ENCODE data around the gene SMIM43. TPM values are rescaled to one million over a fixed set of nuclear protein-coding genes. Genes with fewer than 3 reads are reported as not detected.
"Not testable (repeated sequence)": the region's sequence is repeated elsewhere in the genome, so short reads cannot be mapped to it uniquely, and the experiment has no call there.

The SMIM43 gene
- polyA plus RNA-seq, 3 donors from 2014 or later = not detected

- H3K4me3 Mint-ChIP-seq = no peak overlapping the region
- peaks cover 3 to 13% (median 5%) of the 10 kb centered on the region in 3 donors for H3K27me3 Mint-ChIP-seq (ENCODE audit: low read depth in 3 of 3)
- H3K27ac Mint-ChIP-seq = no peak overlapping the region
- H3K36me3 Mint-ChIP-seq = no peaks in the 10 kb centered on the region
- DNase-seq = no peak
- H3K9me3 Mint-ChIP-seq = no peaks in the 10 kb centered on the region
- no peaks in the 10 kb centered on the region for H3K4me1 Mint-ChIP-seq
These were observed 6.9 kb upstream of the SMIM43 start for GRCh38 chr4:121771869-121772268.

GRCh38 chr4:121769341-121769740, 4.4 kb upstream of the SMIM43 start:
- Mint-ChIP-seq H3K36me3 (no peaks in the 10 kb centered on the region), H3K9me3 (no peaks in the 10 kb centered on the region), H3K4me1 (peaks cover 0 to 3% of the 10 kb centered on the region in 2 donors), H3K4me3 (no peak overlapping the region), H3K27me3 (ENCODE audit: low read depth in 3 of 3) (peaks cover 11 to 15% (median 12%) of the 10 kb centered on the region in 3 donors), H3K27ac (no peak overlapping the region)
- DNase-seq = no peak

GRCh38 chr4:121767166-121767565, 2.2 kb upstream of the SMIM43 start:
- no peak for DNase-seq
- H3K36me3 Mint-ChIP-seq = no peaks in the 10 kb centered on the region
- H3K27ac Mint-ChIP-seq = no peak overlapping the region
- H3K4me1 Mint-ChIP-seq = peaks cover 0 to 3% of the 10 kb centered on the region in 2 donors
- H3K27me3 Mint-ChIP-seq (ENCODE audit: low read depth in 3 of 3) = peaks cover 18 to 21% (median 21%) of the 10 kb centered on the region in 3 donors
- no peak overlapping the region for H3K4me3 Mint-ChIP-seq
- no peaks in the 10 kb centered on the region for H3K9me3 Mint-ChIP-seq

GRCh38 chr4:121765971-121766538, 1.1 kb upstream of the SMIM43 start:
- H3K4me1 Mint-ChIP-seq = peaks cover 0 to 3% of the 10 kb centered on the region in 2 donors
- peaks cover 18 to 21% (median 20%) of the 10 kb centered on the region in 3 donors for H3K27me3 Mint-ChIP-seq (ENCODE audit: low read depth in 3 of 3)
- no peak overlapping the region for H3K4me3 Mint-ChIP-seq
- no peaks in the 10 kb centered on the region for H3K36me3 Mint-ChIP-seq
- DNase-seq = no peak
- no peaks in the 10 kb centered on the region for H3K9me3 Mint-ChIP-seq
- H3K27ac Mint-ChIP-seq = no peak overlapping the region

- H3K4me3 Mint-ChIP-seq = no peak overlapping the region
- no peak overlapping the region for H3K27ac Mint-ChIP-seq
- H3K27me3 Mint-ChIP-seq (ENCODE audit: low read depth in 3 of 3) = peaks cover 18 to 20% (median 19%) of the 10 kb centered on the region in 3 donors
- H3K36me3 Mint-ChIP-seq = no peaks in the 10 kb centered on the region
- no peaks in the 10 kb centered on the region for H3K9me3 Mint-ChIP-seq
- H3K4me1 Mint-ChIP-seq = peaks cover 0 to 3% of the 10 kb centered on the region in 2 donors
- no peak for DNase-seq
These were observed 373 bp upstream of the SMIM43 start for GRCh38 chr4:121765368-121765705.

- Mint-ChIP-seq H3K4me3 (no peak overlapping the region), H3K27ac (no peak overlapping the region), H3K9me3 (no peaks in the 10 kb centered on the region), H3K4me1 (peaks cover 0 to 3% of the 10 kb centered on the region in 2 donors), H3K36me3 (no peaks in the 10 kb centered on the region), H3K27me3 (ENCODE audit: low read depth in 3 of 3) (peaks cover 13 to 20% (median 18%) of the 10 kb centered on the region in 3 donors)
- DNase-seq = no peak
These were observed 662 bp downstream of the SMIM43 start for GRCh38 chr4:121764303-121764701.

GRCh38 chr4:121760205-121760604, 4.8 kb downstream of the SMIM43 start:
- no peaks in the 10 kb centered on the region for H3K36me3 Mint-ChIP-seq
- peaks cover 0 to under 1% of the 10 kb centered on the region in 2 donors for H3K4me1 Mint-ChIP-seq
- H3K27me3 Mint-ChIP-seq (ENCODE audit: low read depth in 3 of 3) = peaks cover 9 to 14% (median 14%) of the 10 kb centered on the region in 3 donors
- H3K27ac Mint-ChIP-seq = no peak overlapping the region
- no peak for DNase-seq
- no peak overlapping the region for H3K4me3 Mint-ChIP-seq
- no peaks in the 10 kb centered on the region for H3K9me3 Mint-ChIP-seq

- DNase-seq = no peak
- Mint-ChIP-seq H3K4me1 (no peaks in the 10 kb centered on the region), H3K27ac (no peak overlapping the region), H3K4me3 (no peak overlapping the region), H3K27me3 (ENCODE audit: low read depth in 3 of 3) (peaks cover 5 to 21% (median 8%) of the 10 kb centered on the region in 3 donors), H3K9me3 (peaks cover 0 to 2% (median 0%) of the 10 kb centered on the region in 6 donors), H3K36me3 (no peaks in the 10 kb centered on the region)
These were observed 5.9 kb downstream of the SMIM43 start for GRCh38 chr4:121758925-121759568.

GRCh38 chr4:121752142-121752541, 12.8 kb downstream of the SMIM43 start:
- not testable (repeated sequence) for H3K4me3 Mint-ChIP-seq, DNase-seq, H3K4me1 Mint-ChIP-seq, H3K36me3 Mint-ChIP-seq, H3K9me3 Mint-ChIP-seq, H3K27ac Mint-ChIP-seq
- peaks cover 3 to 17% (median 5%) of the 10 kb centered on the region in 3 donors for H3K27me3 Mint-ChIP-seq (ENCODE audit: low read depth in 3 of 3)

- H3K4me1 Mint-ChIP-seq = no peaks in the 10 kb centered on the region
- H3K27ac Mint-ChIP-seq = no peak overlapping the region
- no peaks in the 10 kb centered on the region for H3K36me3 Mint-ChIP-seq
- H3K27me3 Mint-ChIP-seq (ENCODE audit: low read depth in 3 of 3) = peaks cover 3 to 11% (median 5%) of the 10 kb centered on the region in 3 donors
- no peak overlapping the region for H3K4me3 Mint-ChIP-seq
- H3K9me3 Mint-ChIP-seq = no peaks in the 10 kb centered on the region
- DNase-seq = no peak
These were observed 15.7 kb downstream of the SMIM43 start for GRCh38 chr4:121749225-121749624.

- Mint-ChIP-seq H3K4me1 (no peaks in the 10 kb centered on the region), H3K27me3 (ENCODE audit: low read depth in 3 of 3) (peaks cover 0 to 4% (median 3%) of the 10 kb centered on the region in 3 donors), H3K4me3 (no peak overlapping the region), H3K27ac (no peak overlapping the region), H3K36me3 (no peaks in the 10 kb centered on the region), H3K9me3 (no peaks in the 10 kb centered on the region)
- no peak for DNase-seq
These were observed 22.2 kb downstream of the SMIM43 start for GRCh38 chr4:121742794-121743193.

- DNase-seq = no peak
- H3K36me3 Mint-ChIP-seq = no peaks in the 10 kb centered on the region
- no peaks in the 10 kb centered on the region for H3K4me1 Mint-ChIP-seq
- H3K4me3 Mint-ChIP-seq = no peak overlapping the region
- no peaks in the 10 kb centered on the region for H3K9me3 Mint-ChIP-seq
- peaks cover 0 to 6% (median 5%) of the 10 kb centered on the region in 3 donors for H3K27me3 Mint-ChIP-seq (ENCODE audit: low read depth in 3 of 3)
- H3K27ac Mint-ChIP-seq = no peak overlapping the region
These were observed 23.2 kb downstream of the SMIM43 start for GRCh38 chr4:121741751-121742150.

GRCh38 chr4:121740796-121741409, 24.1 kb downstream of the SMIM43 start:
- H3K4me3 Mint-ChIP-seq = no peak overlapping the region
- no peaks in the 10 kb centered on the region for H3K9me3 Mint-ChIP-seq
- H3K27ac Mint-ChIP-seq = no peak overlapping the region
- no peak for DNase-seq
- no peaks in the 10 kb centered on the region for H3K36me3 Mint-ChIP-seq
- H3K4me1 Mint-ChIP-seq = no peaks in the 10 kb centered on the region
- H3K27me3 Mint-ChIP-seq (ENCODE audit: low read depth in 3 of 3) = peaks cover 0 to 9% (median 8%) of the 10 kb centered on the region in 3 donors

GRCh38 chr4:121739575-121739974, 25.4 kb downstream of the SMIM43 start:
- no peak for DNase-seq
- H3K36me3 Mint-ChIP-seq = no peaks in the 10 kb centered on the region
- H3K27me3 Mint-ChIP-seq (ENCODE audit: low read depth in 3 of 3) = peaks cover 0 to 9% (median 9%) of the 10 kb centered on the region in 3 donors
- no peak overlapping the region for H3K4me3 Mint-ChIP-seq
- no peak overlapping the region for H3K27ac Mint-ChIP-seq
- H3K9me3 Mint-ChIP-seq = no peaks in the 10 kb centered on the region
- H3K4me1 Mint-ChIP-seq = no peaks in the 10 kb centered on the region
